Brain microvascular endothelial cell (primary cell): ENCODE measurements around the gene EBF3.

Source experiments
- DNase-seq: peaks from one replicate; pipeline ENCODE4 v3.0.0-alpha.2; 2020
- H3K27ac ChIP-seq: fragments of 250-450 bp; sonication (Bioruptor Pico); 2 replicates; pipeline ENCODE4 v1.5.1; 2020; ENCODE audit warnings: mild to moderate bottlenecking, moderate library complexity
- H3K27me3 ChIP-seq: fragments of 250-450 bp; sonication (Bioruptor Pico); replicated peaks from 2 replicates; pipeline ENCODE4 v1.5.1; 2020; ENCODE audit warnings: mild to moderate bottlenecking
- H3K36me3 ChIP-seq: fragments of 250-450 bp; sonication (Bioruptor Pico); replicated peaks from 2 replicates; pipeline ENCODE4 v1.5.1; 2020; ENCODE audit warnings: mild to moderate bottlenecking
- H3K4me3 ChIP-seq: 2 replicates; pipeline ENCODE4 v1.5.1; 2011; ENCODE audit warnings: low read depth, mild to moderate bottlenecking, control low read depth, low read length, moderate library complexity
- CTCF ChIP-seq: IDR thresholded peaks from 2 replicates; pipeline ENCODE4 v1.5.1; 2011; ENCODE audit warnings: low read depth, mild to moderate bottlenecking, moderate library complexity, low read length, control low read depth, inconsistent platforms; ENCODE audit errors: missing control alignments
- in situ Hi-C: cut with HindIII; loops from 2 replicates; pipeline ENCODE4 v1.10.0; 2017; ENCODE audit warnings: low sequenced_read_pairs, low pct_ligation_motif_present

EBF3 gene

GRCh38 chr10:129811208-129811607 is 152.9 kb downstream of the EBF3 start:
- Histone ChIP-seq H3K27ac (no peak overlapping the region), H3K4me3 (no peak overlapping the region), H3K27me3 (no peaks in the 10 kb centered on the region), H3K36me3 (no peaks in the 10 kb centered on the region)
- TF ChIP-seq CTCF, result no peak
- in situ Hi-C loops, result no loop called here
- DNase-seq, result no peak

GRCh38 chr10:129809841-129810240 is 154.2 kb downstream of the EBF3 start:
- in situ Hi-C loops, result no loop called here
- no peak overlapping the region for H3K4me3 ChIP-seq
- no peaks in the 10 kb centered on the region for H3K27me3 ChIP-seq
- no peak for DNase-seq
- H3K36me3 ChIP-seq, result no peaks in the 10 kb centered on the region
- no peak overlapping the region for H3K27ac ChIP-seq
- no peak for TF ChIP-seq CTCF

GRCh38 chr10:129809431-129809830 is 154.6 kb downstream of the EBF3 start:
- in situ Hi-C loops, result no loop called here

GRCh38 chr10:129808092-129808983 is 155.7 kb downstream of the EBF3 start:
- in situ Hi-C loops, result no loop called here
- Histone ChIP-seq H3K36me3 (no peaks in the 10 kb centered on the region), H3K27ac (no peak overlapping the region), H3K27me3 (no peaks in the 10 kb centered on the region), H3K4me3 (no peak overlapping the region)
- DNase-seq, result no peak
- no peak for TF ChIP-seq CTCF

More at GRCh38 chr10:129809431-129809830, 154.6 kb downstream of the EBF3 start:
- Histone ChIP-seq H3K36me3 (no peaks in the 10 kb centered on the region), H3K27me3 (no peaks in the 10 kb centered on the region), H3K4me3 (no peak overlapping the region), H3K27ac (no peak overlapping the region)
- no peak for DNase-seq
- no peak for TF ChIP-seq CTCF

GRCh38 chr10:129807211-129807610 is 156.9 kb downstream of the EBF3 start:
- H3K27ac ChIP-seq, result no peak overlapping the region
- no peak for DNase-seq
- no peaks in the 10 kb centered on the region for H3K27me3 ChIP-seq
- H3K36me3 ChIP-seq, result no peaks in the 10 kb centered on the region
- in situ Hi-C loops, result no loop called here
- TF ChIP-seq CTCF, result no peak
- H3K4me3 ChIP-seq, result no peak overlapping the region
